B cell (primary cell): Measurements from ENCODE around the gene HSPB6. TPM values are rescaled to one million over a fixed set of nuclear protein-coding genes. Genes with fewer than 3 reads are reported as not detected.

ENCODE experiments used
- ATAC-seq: fragments of 200-7000 bp; cut with Tn5 transposase; one replicate; pipeline ENCODE4 v1.10.0; 2021; ENCODE audit warnings: low read depth, mild to moderate bottlenecking, moderate number of reproducible peaks, moderate library complexity
- CTCF ChIA-PET: fragments of 350-600 bp; sonication (Branson Sonifier 250); formaldehyde crosslinking; loops from one replicate; lab custom pipeline; 2021; ENCODE audit warnings: antibody characterized with exemption, inconsistent platforms; lab: Charles Lee
- POLR2A ChIA-PET: fragments of 350-600 bp; sonication (Branson Sonifier 250); formaldehyde crosslinking; loops from one replicate; lab custom pipeline; 2021; ENCODE audit warnings: antibody characterized with exemption; lab: Charles Lee
- DNase-seq: peaks from one replicate; pipeline ENCODE4 v3.0.0; 2013
- H2AFZ ChIP-seq: 2 replicates; pipeline ENCODE4 v1.6.1; 2012; ENCODE audit warnings: mild to moderate bottlenecking, low read depth, low read length; ENCODE audit not compliant: insufficient read depth, poor library complexity, severe bottlenecking
- H3K27ac ChIP-seq, 2 donors: 1 replicate in 1 of 2; 2 replicates in 1 of 2; pipeline ENCODE4 v1.5.1; 2012 to 2013; ENCODE audit warnings: low read length in 2 of 2, mild to moderate bottlenecking in 2 of 2, moderate library complexity in 1 of 2
- H3K27me3 ChIP-seq, 4 experiments: fragments of 200-600 bp in 1 of 4; sonication (generic) in 1 of 4; replicated peaks in 1 of 4; 1 replicate in 2 of 4; 2 replicates in 2 of 4; pipeline versions ENCODE4 v1.6.1 to v1.7.0; 2013 to 2016; ENCODE audit warnings: low read length in 3 of 4, mild to moderate bottlenecking in 2 of 4, mixed read lengths in 1 of 4, moderate library complexity in 1 of 4; ENCODE audit not compliant: insufficient read depth in 4 of 4, control insufficient read depth in 3 of 4; ENCODE audit errors: control extremely low read depth in 1 of 4
- H3K36me3 ChIP-seq, 2 experiments: replicated peaks in 1 of 2; 1 replicate in 1 of 2; 2 replicates in 1 of 2; pipeline versions ENCODE4 v1.6.1 to v1.7.1; 2013; ENCODE audit warnings: low read length in 1 of 2; ENCODE audit not compliant: insufficient read depth in 2 of 2, control insufficient read depth in 1 of 2; ENCODE audit errors: control extremely low read depth in 1 of 2, extremely low read depth in 1 of 2
- H3K4me1 ChIP-seq, 2 donors: fragments of 200-600 bp in 1 of 2; sonication (generic) in 1 of 2; 1 replicate in 1 of 2; 2 replicates in 1 of 2; pipeline versions ENCODE4 v1.5.1 to v1.6.1; 2013 to 2017; ENCODE audit warnings: low read length in 2 of 2; ENCODE audit not compliant: control insufficient read depth in 2 of 2, insufficient read depth in 2 of 2
- H3K4me2 ChIP-seq: replicated peaks from 2 replicates; pipeline ENCODE3; 2012; ENCODE audit warnings: mild to moderate bottlenecking, low read depth, low read length; ENCODE audit not compliant: poor library complexity, severe bottlenecking
- H3K4me3 ChIP-seq, 5 experiments: fragments of 200-600 bp in 1 of 5; sonication (generic) in 1 of 5; 1 replicate in 3 of 5; 2 replicates in 2 of 5; pipeline versions ENCODE4 v1.5.1 to v1.7.0; 2011 to 2016; ENCODE audit warnings: low read length in 4 of 5, mild to moderate bottlenecking in 4 of 5, low read depth in 2 of 5, control low read depth in 1 of 5, moderate library complexity in 1 of 5; ENCODE audit not compliant: insufficient read depth in 1 of 5; ENCODE audit errors: control extremely low read depth in 1 of 5, extremely low read depth in 1 of 5
- H3K79me2 ChIP-seq: fragments of 200-600 bp; sonication (generic); one replicate; pipeline ENCODE4 v1.6.0; 2016; ENCODE audit warnings: low read length; ENCODE audit not compliant: control insufficient read depth, insufficient read depth
- H3K9ac ChIP-seq: fragments of 200-600 bp; sonication (generic); 2 replicates; pipeline ENCODE4 v1.6.1; 2017; ENCODE audit warnings: mild to moderate bottlenecking, low read length, moderate library complexity
- H3K9me3 ChIP-seq, 3 donors: one replicate each; pipeline versions ENCODE4 v1.6.1 to v1.7.1; 2013; ENCODE audit warnings: low read length in 2 of 3; ENCODE audit not compliant: control insufficient read depth in 2 of 3, insufficient read depth in 1 of 3; ENCODE audit errors: control extremely low read depth in 1 of 3
- H4K20me1 ChIP-seq: 2 replicates; pipeline ENCODE4 v1.6.0; 2012; ENCODE audit warnings: mild to moderate bottlenecking, low read length; ENCODE audit not compliant: insufficient read depth, control insufficient read depth, poor library complexity, severe bottlenecking
- H3K27ac Mint-ChIP-seq: one replicate; pipeline ENCODE4 v1.8.0; 2021; ENCODE audit warnings: mixed read lengths
- H3K27me3 Mint-ChIP-seq: one replicate; pipeline ENCODE4 v1.8.0; 2021; ENCODE audit warnings: mixed read lengths
- H3K4me1 Mint-ChIP-seq: one replicate; pipeline ENCODE4 v1.8.0; 2021; ENCODE audit warnings: mixed read lengths
- H3K4me3 Mint-ChIP-seq: one replicate; pipeline ENCODE4 v1.8.0; 2021; ENCODE audit warnings: mixed read lengths
- H3K9me3 Mint-ChIP-seq: one replicate; pipeline ENCODE4 v1.8.0; 2022; ENCODE audit warnings: mixed read lengths; ENCODE audit not compliant: insufficient read depth
- CTCF ChIP-seq: fragments of 200-600 bp; IDR thresholded peaks from one replicate; pipeline ENCODE4 v1.8.0; 2022; ENCODE audit warnings: antibody characterized with exemption, mild to moderate bottlenecking
- EZH2 ChIP-seq: IDR thresholded peaks from 2 replicates; pipeline ENCODE4 v1.6.1; 2012; ENCODE audit warnings: borderline replicate concordance, low read depth, mild to moderate bottlenecking, moderate library complexity, low read length; ENCODE audit not compliant: insufficient read depth, poor library complexity, severe bottlenecking
- WGBS: methylation state at CpG from one replicate; pipeline ENCODE4 v1.1.5; 2013; ENCODE audit warnings: missing lambda C conversion rate; ENCODE audit not compliant: insufficient coverage; 5-methylcytosine and 5-hydroxymethylcytosine counted together
- intact Hi-C: fragments of 100-400 bp; cut with micrococcal nuclease; formaldehyde crosslinking; loops from one replicate; pipeline ENCODE4 v1.10.0; 2022
- polyA plus RNA-seq: library from polyadenylated mRNA; depleted of rRNA; stranded (reverse); fragments of >200 nt; gene quantifications from 2 replicates; pipeline ENCODE4 v1.2.3, GENCODE V29; 2012
- total RNA-seq, 2 donors: library from RNA; stranded (reverse); fragments of 120-200 nt in 1 of 2; gene quantifications; 1 replicate in 1 of 2; 2 replicates in 1 of 2; pipeline versions ENCODE4 v1.2.3 to v1.2.4, GENCODE V29; 2013 to 2022

Gene HSPB6
- total and polyA plus RNA-seq, 2 donors (not counting 1 experiment from before 2014, with no cell fraction given), result not detected

GRCh38 chr19:35727956-35728706 lies 28.7 kb downstream of the HSPB6 start:
- 97% methylated on average over 18 of the region's 19 CpGs for WGBS
- H3K4me1 ChIP-seq, result no peaks in the 10 kb centered on the region
- H3K4me3 ChIP-seq, result no peak overlapping the region
- intact Hi-C loops, result no loop called here
- CTCF ChIA-PET, result no interaction called here
- H3K4me2 ChIP-seq, result no peak overlapping the region
- peaks cover 64% of the 10 kb centered on the region for H3K79me2 ChIP-seq
- ATAC-seq (no peak), DNase-seq (no peak)
- no peaks in the 10 kb centered on the region for H3K27me3 ChIP-seq
- no peak overlapping the region for H2AFZ ChIP-seq
- no peaks in the 10 kb centered on the region for H3K9me3 ChIP-seq
- Mint-ChIP-seq H3K27me3 (no peaks in the 10 kb centered on the region), H3K27ac (no peak overlapping the region), H3K9me3 (no peaks in the 10 kb centered on the region), H3K4me1 (no peaks in the 10 kb centered on the region), H3K4me3 (no peak overlapping the region)
- H3K36me3 ChIP-seq, result peaks cover 7 to 95% of the 10 kb centered on the region in 2 experiments
- H3K27ac ChIP-seq, result no peak overlapping the region
- peaks cover 54% of the 10 kb centered on the region for H4K20me1 ChIP-seq
- H3K9ac ChIP-seq, result no peak overlapping the region
- TF ChIP-seq EZH2 (no peak), CTCF (no peak)
- POLR2A ChIA-PET, result interaction anchor here (0.6 kb wide), 1 partner anchor 414 kb away, joined by 3 read pairs; no protein-coding TSS in a partner anchor
